GM15510 (cell line): ENCODE data around the gene IKBKG.

ENCODE experiments used
- POLR2A ChIP-seq: IDR thresholded peaks from 3 replicates; pipeline ENCODE4 v1.6.1; 2011; ENCODE audit warnings: borderline replicate concordance; ENCODE audit not compliant: insufficient read length; ENCODE audit errors: extremely low read depth

The IKBKG gene

GRCh38 chrX:154596290-154596929, 49.0 kb downstream of the IKBKG start:
- TF ChIP-seq POLR2A: no peak

- no peak for TF ChIP-seq POLR2A
Observed at GRCh38 chrX:154597221-154597620, 49.8 kb downstream of the IKBKG start.

- no peak for TF ChIP-seq POLR2A
Observed at GRCh38 chrX:154598656-154599055, 51.2 kb downstream of the IKBKG start.

GRCh38 chrX:154599531-154599930, 52.1 kb downstream of the IKBKG start:
- TF ChIP-seq POLR2A: no peak

- TF ChIP-seq POLR2A: no peak
Observed at GRCh38 chrX:154600759-154601374, 53.4 kb downstream of the IKBKG start.

GRCh38 chrX:154602226-154602625, 54.8 kb downstream of the IKBKG start:
- no peak for TF ChIP-seq POLR2A

GRCh38 chrX:154602766-154603437, 55.5 kb downstream of the IKBKG start:
- no peak for TF ChIP-seq POLR2A

GRCh38 chrX:154603438-154604430, 56.3 kb downstream of the IKBKG start:
- no peak for TF ChIP-seq POLR2A

- TF ChIP-seq POLR2A: no peak
Observed at GRCh38 chrX:154605566-154605965, 58.1 kb downstream of the IKBKG start.

- TF ChIP-seq POLR2A: no peak
Observed at GRCh38 chrX:154607370-154607769, 60.0 kb downstream of the IKBKG start.
